GM12872 (cell line): ENCODE data around the gene SPATA31D1.
"Not testable (repeated sequence)": the region's sequence is repeated elsewhere in the genome, so short reads cannot be mapped to it uniquely, and the experiment has no call there.

ENCODE experiments used
- CTCF ChIP-seq: IDR thresholded peaks from 3 replicates; pipeline ENCODE4 v1.5.1; 2011; ENCODE audit warnings: low read depth, mild to moderate bottlenecking, low read length, moderate library complexity; ENCODE audit not compliant: insufficient read depth

SPATA31D1 gene

DNA sequence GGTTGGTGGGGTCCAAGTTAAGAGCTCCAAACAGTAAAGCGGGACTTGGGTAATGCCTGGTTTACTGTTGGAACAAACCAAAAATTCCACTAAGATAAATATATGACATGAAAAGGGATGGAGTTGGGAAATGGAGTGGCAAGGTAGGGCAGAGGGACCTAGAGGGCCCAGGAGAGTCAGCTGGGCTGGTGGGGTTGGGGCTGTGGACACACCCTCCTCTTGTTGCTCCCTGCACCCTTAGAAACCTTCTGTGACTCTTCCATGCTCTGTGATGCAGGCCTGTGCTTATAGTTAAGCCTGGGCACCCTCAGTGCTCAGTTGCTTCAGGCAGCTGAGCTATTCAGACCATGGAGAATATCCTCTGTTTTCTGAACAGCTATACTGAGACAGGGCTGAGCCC is at the start of gene SPATA31D1:
SPATA31D1 (plus strand) TSS at position 301 of the 400 bp plus-strand sequence; CDS start at position 348, 47 bp downstream.
- not testable (repeated sequence) for TF ChIP-seq CTCF

DNA sequence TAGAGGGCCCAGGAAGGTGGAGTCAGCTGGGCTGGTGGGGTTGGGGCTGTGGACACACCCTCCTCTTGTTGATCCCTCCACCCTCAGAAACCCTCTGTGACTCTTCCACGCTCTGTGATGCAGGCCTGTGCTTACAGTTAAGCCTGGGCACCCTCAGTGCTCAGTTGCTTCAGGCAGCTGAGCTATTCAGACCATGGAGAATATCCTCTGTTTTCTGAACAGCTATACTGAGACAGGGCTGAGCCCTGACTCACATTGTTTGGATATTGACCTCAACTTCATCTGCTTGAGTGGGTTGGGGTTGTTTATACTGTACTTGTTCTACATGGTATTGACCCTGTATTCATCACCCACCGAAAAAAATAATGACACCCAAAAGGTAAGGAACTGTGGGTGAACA is 45.2 kb upstream of the SPATA31D1 start, which contains the start of gene SPATA31D3:
SPATA31D3 (plus strand) TSS at position 108 of the 400 bp plus-strand sequence; CDS start at position 194, 86 bp downstream.
- not testable (repeated sequence) for TF ChIP-seq CTCF

GRCh38 chr9:81953096-81953495 is 35.5 kb upstream of the SPATA31D1 start:
- TF ChIP-seq CTCF, result no peak

DNA sequence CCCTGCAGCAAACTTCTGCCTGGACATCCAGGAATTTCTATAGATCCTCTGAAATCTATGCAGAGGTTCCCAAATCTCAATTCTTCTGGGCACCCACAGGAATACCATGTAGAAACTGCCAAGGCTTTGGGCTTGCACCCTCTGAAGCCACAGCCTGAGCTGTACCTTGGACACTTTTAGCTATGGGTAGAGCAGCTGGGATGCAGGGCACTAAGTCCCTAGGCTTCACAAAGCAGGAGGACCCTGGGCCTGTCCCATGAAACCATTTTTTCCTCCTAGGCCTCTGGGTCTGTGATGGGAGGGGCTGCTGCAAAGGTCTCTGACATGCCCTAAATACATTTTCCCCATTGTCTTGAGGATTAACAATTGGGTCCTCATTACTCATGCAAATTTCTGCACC is 32.9 kb upstream of the SPATA31D1 start:
- TF ChIP-seq CTCF, result no peak

DNA sequence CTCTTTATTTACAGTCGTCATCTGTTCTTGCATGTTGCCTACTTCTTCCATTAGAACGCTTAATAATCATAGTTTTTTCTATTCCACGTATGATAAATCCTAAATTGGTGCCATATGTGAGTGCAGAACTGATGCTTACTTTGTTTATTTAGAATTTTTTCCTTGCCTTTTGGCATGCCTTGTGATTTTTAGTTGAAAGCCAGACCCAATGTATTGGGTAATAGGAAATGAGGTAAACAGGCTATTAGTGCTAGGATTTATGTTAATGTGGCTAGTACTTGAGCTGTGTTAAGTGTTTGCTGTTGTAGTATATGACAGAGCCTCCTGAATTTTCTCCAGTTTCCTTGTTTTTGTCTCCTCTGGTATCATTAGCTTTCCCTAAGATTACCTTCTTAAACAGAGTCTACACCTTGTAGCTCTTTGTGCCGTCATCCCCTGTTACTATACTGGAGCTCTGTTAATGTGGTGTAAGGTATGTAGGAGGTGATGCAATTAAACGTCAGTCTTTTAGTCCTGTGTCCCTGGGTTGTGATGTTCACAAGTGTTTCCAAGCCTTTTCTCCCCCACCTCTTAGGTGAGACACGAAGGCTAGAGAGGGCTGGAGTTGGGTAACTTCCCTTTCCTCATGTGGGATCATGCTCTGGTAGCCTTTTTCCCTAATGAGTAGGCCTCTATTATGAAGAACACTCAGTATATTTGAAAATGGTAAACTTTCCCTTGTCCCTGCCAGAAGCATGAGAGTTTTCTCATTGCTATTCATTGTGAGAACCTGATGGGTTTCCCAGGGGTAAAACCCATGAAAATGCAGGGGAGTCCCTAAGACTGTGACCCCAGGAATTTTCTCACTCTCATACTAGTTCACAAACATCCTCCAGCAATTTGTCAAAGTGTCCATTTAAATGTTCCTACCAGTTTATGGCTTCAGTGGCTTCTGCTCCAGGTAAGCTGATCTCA is 24.1 kb upstream of the SPATA31D1 start:
- no peak for TF ChIP-seq CTCF

GRCh38 chr9:81968026-81968425 is 20.5 kb upstream of the SPATA31D1 start:
- no peak for TF ChIP-seq CTCF

GRCh38 chr9:81969971-81970370 is 18.6 kb upstream of the SPATA31D1 start:
- no peak for TF ChIP-seq CTCF
